NCI-H1930 (cell line): ENCODE measurements around the gene GPSM1.

ENCODE experiments used
- DNase-seq, 2 experiments: peaks; one replicate each; lab custom pipeline; 2025; lab: John Stamatoyannopoulos, UW

The GPSM1 gene

GRCh38 chr9:136375096-136375495, 47.8 kb downstream of the GPSM1 start:
- no peak for DNase-seq

GRCh38 chr9:136376457-136376856, 49.1 kb downstream of the GPSM1 start:
- DNase-seq: no peak

GRCh38 chr9:136377341-136378169, 50.2 kb downstream of the GPSM1 start:
- DNase-seq: no peak

- no peak for DNase-seq
Measured at GRCh38 chr9:136378170-136379002, 51.0 kb downstream of the GPSM1 start.

GRCh38 chr9:136379003-136379287, 51.6 kb downstream of the GPSM1 start:
- DNase-seq: no peak

GRCh38 chr9:136379401-136379800, 52.1 kb downstream of the GPSM1 start:
- no peak for DNase-seq

- DNase-seq: no peak
Measured at GRCh38 chr9:136379891-136380290, 52.6 kb downstream of the GPSM1 start.

GRCh38 chr9:136380381-136380780, 53.0 kb downstream of the GPSM1 start:
- no peak for DNase-seq

- no peak for DNase-seq
Measured at GRCh38 chr9:136381311-136381710, 54.0 kb downstream of the GPSM1 start.

- no peak for DNase-seq
Measured at GRCh38 chr9:136381966-136382513, 54.7 kb downstream of the GPSM1 start.

GRCh38 chr9:136383436-136383835, 56.1 kb downstream of the GPSM1 start:
- DNase-seq: no peak

GRCh38 chr9:136385015-136385414, 57.7 kb downstream of the GPSM1 start:
- DNase-seq: no peak

- no peak for DNase-seq
Measured at GRCh38 chr9:136386018-136386417, 58.7 kb downstream of the GPSM1 start.

GRCh38 chr9:136387217-136387616, 59.9 kb downstream of the GPSM1 start:
- no peak for DNase-seq

GRCh38 chr9:136389396-136389795, 62.1 kb downstream of the GPSM1 start:
- DNase-seq: no peak

- no peak for DNase-seq
Measured at GRCh38 chr9:136391737-136392537, 64.6 kb downstream of the GPSM1 start.

- DNase-seq: no peak
Measured at GRCh38 chr9:136392538-136393449, 65.5 kb downstream of the GPSM1 start.

- no peak for DNase-seq
Measured at GRCh38 chr9:136393531-136393930, 66.2 kb downstream of the GPSM1 start.

- no peak for DNase-seq
Measured at GRCh38 chr9:136394312-136395019, 67.1 kb downstream of the GPSM1 start.

GRCh38 chr9:136395020-136395340, 67.6 kb downstream of the GPSM1 start:
- no peak for DNase-seq
